Activated T-helper 17 cell treated with anti-CD3 and anti-CD28 coated beads, Interleukin-2, amount 50 U/mL, for 72 hours (primary cell): Measurements from ENCODE around the gene RBM4. TPM values are rescaled to one million over a fixed set of nuclear protein-coding genes. Genes with fewer than 3 reads are reported as not detected.

ENCODE experiments used
- total RNA-seq, 2 donors: library from RNA; stranded (reverse); gene quantifications; one replicate each; pipeline ENCODE4 v1.2.3, GENCODE V29; 2022

The RBM4 gene
- total RNA-seq, 2 donors from 2014 or later: 92.4 to 94.0 TPM

Other genes with a start within 250 kb of the RBM4 start
- gene NPAS4, start 217.7 kb upstream of the RBM4 start, total RNA-seq: under 1 TPM; 0.21 to 0.28 TPM
- gene MRPL11, start 199.9 kb upstream of the RBM4 start, total RNA-seq: 100 to 1,000 TPM in 1 of 2 donors, 10 to 100 TPM in 1; 56.1 to 131 TPM
- 10 to 100 TPM in 1 of 2 donors, 1 to 10 TPM in 1; 8.1 to 17.5 TPM for gene PELI3, start 171.8 kb upstream of the RBM4 start, total RNA-seq
- 100 to 1,000 TPM in 1 of 2 donors, 10 to 100 TPM in 1; 67.9 to 117 TPM for gene DPP3, start 158.3 kb upstream of the RBM4 start, total RNA-seq
- 10 to 100 TPM; 16.4 to 17.2 TPM for gene BBS1, start 128.1 kb upstream of the RBM4 start, total RNA-seq
- gene ZDHHC24, start 92.7 kb upstream of the RBM4 start, total RNA-seq: 10 to 100 TPM in 1 of 2 donors, 1 to 10 TPM in 1; 8.7 to 12.6 TPM
- 1 to 10 TPM in 1 of 2 donors, under 1 TPM in 1; 0.58 to 3.0 TPM for gene ACTN3, start 91.8 kb upstream of the RBM4 start, total RNA-seq
- 10 to 100 TPM in 1 of 2 donors, 1 to 10 TPM in 1; 4.1 to 12.9 TPM for gene CTSF, start 70.1 kb upstream of the RBM4 start, total RNA-seq
- gene CCDC87, start 45.6 kb upstream of the RBM4 start, total RNA-seq: under 1 TPM; 0.11 to 0.15 TPM
- gene CCS, start 45.5 kb upstream of the RBM4 start, total RNA-seq: 10 to 100 TPM; 27.5 to 35.1 TPM
- gene RBM14, start 22.1 kb upstream of the RBM4 start, total RNA-seq: 100 to 1,000 TPM; 127 to 156 TPM
- 10 to 100 TPM; 23.6 to 31.4 TPM for gene RBM4B, start 39.2 kb downstream of the RBM4 start, total RNA-seq
- gene SPTBN2, start 90.5 kb downstream of the RBM4 start, total RNA-seq: under 1 TPM; 0.37 to 0.45 TPM
- gene RCE1, start 204.7 kb downstream of the RBM4 start, total RNA-seq: 10 to 100 TPM; 27.2 to 31.4 TPM
- 10 to 100 TPM; 20.5 to 43.7 TPM for gene LRFN4, start 218.4 kb downstream of the RBM4 start, total RNA-seq